Muscle of arm (tissue), 12 donors: Measurements from ENCODE around the gene ZNF568. TPM values are rescaled to one million over a fixed set of nuclear protein-coding genes. Genes with fewer than 3 reads are reported as not detected.

ENCODE experiments used
- DNase-seq: peaks from one replicate; pipeline ENCODE4 v3.0.0-alpha.2; 2013
- polyA plus RNA-seq, 12 donors: library from polyadenylated mRNA; unstranded; fragments of 120-200 nt; gene quantifications; one replicate each; pipeline ENCODE4 v1.2.1, GENCODE V29; 2013; ENCODE audit not compliant: insufficient read length in 12 of 12

ZNF568 gene
- polyA plus RNA-seq, 12 donors: 23.1 to 56.4 (median 43.1) TPM; not detected in 1

GRCh38 chr19:36987091-36987490 is 71.0 kb downstream of the ZNF568 start:
- no peak for DNase-seq

- no peak for DNase-seq
Measured at GRCh38 chr19:36997152-36997842, 81.2 kb downstream of the ZNF568 start.

- DNase-seq: no peak
Measured at GRCh38 chr19:36997843-36998235, 81.7 kb downstream of the ZNF568 start.

- DNase-seq: no peak
Measured at GRCh38 chr19:36999313-36999712, 83.2 kb downstream of the ZNF568 start.

GRCh38 chr19:37007587-37008220 is 91.6 kb downstream of the ZNF568 start:
- peak; percentile 76 for DNase-seq

GRCh38 chr19:37009871-37010270 is 93.7 kb downstream of the ZNF568 start:
- DNase-seq: no peak

GRCh38 chr19:37012093-37012745 is 96.1 kb downstream of the ZNF568 start:
- DNase-seq: no peak

- DNase-seq: no peak
Measured at GRCh38 chr19:37014456-37014855, 98.3 kb downstream of the ZNF568 start.

GRCh38 chr19:37045140-37045539 is 129.0 kb downstream of the ZNF568 start:
- no peak for DNase-seq

Other genes starting within 250 kb of the ZNF568 start
- 10 to 100 TPM in 5 of 12 donors, 1 to 10 TPM in 6, not detected in 1; 5.5 to 16.2 (median 9.3) TPM for gene ZNF461, start 249.5 kb upstream of the ZNF568 start, polyA plus RNA-seq
- gene ZNF567, start 228.7 kb upstream of the ZNF568 start, polyA plus RNA-seq: 10 to 100 TPM in 2 of 12 donors, 1 to 10 TPM in 8, not detected in 2; 6.4 to 11.3 (median 8.9) TPM
- 1 to 10 TPM in 11 of 12 donors, not detected in 1; 1.0 to 2.7 (median 1.7) TPM for gene ZNF850, start 143.5 kb upstream of the ZNF568 start, polyA plus RNA-seq
- 10 to 100 TPM in 1 of 12 donors, 1 to 10 TPM in 9, not detected in 2; 6.0 to 10.1 (median 8.0) TPM for gene ZNF790, start 77.9 kb upstream of the ZNF568 start, polyA plus RNA-seq
- 10 to 100 TPM in 3 of 12 donors, 1 to 10 TPM in 8, not detected in 1; 5.4 to 27.9 (median 8.9) TPM for gene ZNF345, start 65.5 kb upstream of the ZNF568 start, polyA plus RNA-seq
- 1 to 10 TPM in 11 of 12 donors, not detected in 1; 4.0 to 6.9 (median 4.7) TPM for gene ZNF829, start within 50 bp of the ZNF568 start, polyA plus RNA-seq
- 10 to 100 TPM in 11 of 12 donors, not detected in 1; 10.2 to 16.8 (median 14.3) TPM for gene ZNF420, start 162.1 kb downstream of the ZNF568 start, polyA plus RNA-seq